H1 (cell line): ENCODE results near the gene RBM43. TPM values are rescaled to one million over a fixed set of nuclear protein-coding genes. Genes with fewer than 3 reads are reported as not detected.

ENCODE experiments used
- SAP30 ChIP-seq: fragments of 300-600 bp; sonication (generic); IDR thresholded peaks from 2 replicates; pipeline ENCODE4 v1.7.1; 2012; ENCODE audit warnings: low read length, moderate library complexity, mild to moderate bottlenecking, inconsistent platforms; ENCODE audit not compliant: insufficient read depth, insufficient replicate concordance
- polyA plus RNA-seq, 7 experiments: library from polyadenylated mRNA; depleted of rRNA in 3 of 7; stranded (reverse) in 5 of 7; unstranded in 2 of 7; fragments of >200 nt in 5 of 7; fragments of 200-250 nt in 2 of 7; gene quantifications; 1 replicate in 5 of 7; 2 replicates in 1 of 7; 4 replicates in 1 of 7; pipeline versions ENCODE4 v1.2.1 to v1.2.3, GENCODE V29; 2011 to 2013; ENCODE audit warnings: missing spikeins in 2 of 7, mixed read lengths in 2 of 7
- total RNA-seq: library from RNA; stranded (reverse); fragmentation: NEBNext Ultra II Directional; extraction: Animal tissue kit (Norgen Biotek cat#: 25700); gene quantifications from 2 replicates; pipeline ENCODE4 v1.2.1, GENCODE V29; 2021

RBM43 gene
- total and polyA plus RNA-seq, 2 of the 8 experiments (the other 6 are each of a cell fraction or from before 2014, with no cell fraction given): 1.7 to 2.0 TPM

- no peak for TF ChIP-seq SAP30
- TF ChIP-seq, all 59 proteins: peak for 3
These were observed 22.9 kb downstream of the RBM43 start (continued) for GRCh38 chr2:151238527-151239487.
